ENCODE measurements around the gene SKAP2. TPM values are rescaled to one million over a fixed set of nuclear protein-coding genes. Genes with fewer than 3 reads are reported as not detected.

Gene SKAP2
- total RNA-seq, 1 experiment from 2014 or later = 30.7 TPM

- no peaks in the 10 kb centered on the region for H4K20me1 ChIP-seq (ENCODE audit: insufficient read depth)
- RAD21 ChIA-PET (ENCODE audit: low non-redundant PET in 1 of 2, low total read pairs in 2 of 2, uncharacterized antibody in 2 of 2, unreplicated experiment in 2 of 2) = no interaction called here
- no peak overlapping the region for H3K4me2 ChIP-seq (ENCODE audit: low read length)
- peaks cover 12% of the 10 kb centered on the region for H3K79me2 ChIP-seq (ENCODE audit: insufficient read depth, low read length)
- DNase-seq (ENCODE audit: low read depth, low spot score) (no peak), ATAC-seq (no peak)
- H3K4me1 ChIP-seq (ENCODE audit: control insufficient read depth in 1 of 2, insufficient read depth in 2 of 2, low read length in 2 of 2) = peaks cover 0 to 49% of the 10 kb centered on the region in 2 experiments; a peak in 3 of 4 replicates
- POLR2A ChIA-PET = interaction anchor here (0.9 kb wide), 1 partner anchor 303 kb away, joined by 3 read pairs; no protein-coding TSS in a partner anchor
- no TSS peak for BruUV-seq (replicated peaks)
- intact Hi-C loops (cut with micrococcal nuclease) = loop anchor here (5.0 kb wide), 1 partner anchor 188 kb away; no protein-coding TSS in a partner anchor
- H3K9me3 ChIP-seq (ENCODE audit: control insufficient read depth in 1 of 2, insufficient read depth in 1 of 2, low read depth in 1 of 2, low read length in 2 of 2) = no peaks in the 10 kb centered on the region
- no peak overlapping the region for H3K9ac ChIP-seq (ENCODE audit: low read length)
- no peaks in the 10 kb centered on the region for H3K27me3 ChIP-seq (ENCODE audit: insufficient read depth, low read length)
- H2AFZ ChIP-seq (ENCODE audit: low read depth, low read length, poor library complexity, severe bottlenecking) = no peak overlapping the region
- TF ChIP-seq REST (IDR thresholded peaks at IDR 0.05; ENCODE audit: low read depth) (no peak), SIN3A (IDR thresholded peaks at IDR 0.05; ENCODE audit: low read depth) (no peak), CEBPB (IDR thresholded peaks at IDR 0.05; ENCODE audit: low read depth) (no peak), ZBTB33 (IDR thresholded peaks at IDR 0.05; ENCODE audit: extremely low read depth, insufficient replicate concordance, low read length) (no peak), MAX (IDR thresholded peaks at IDR 0.05) (no peak), RAD21 (IDR thresholded peaks at IDR 0.05; ENCODE audit: low read depth) (no peak), FOSL1 (IDR thresholded peaks at IDR 0.05; ENCODE audit: low read depth) (no peak), YY1 (IDR thresholded peaks at IDR 0.05; ENCODE audit: extremely low read depth, insufficient replicate concordance, low read depth, low read length) (no peak), ELF1 (IDR thresholded peaks at IDR 0.05; ENCODE audit: borderline replicate concordance, low read depth) (no peak), ATF3 (IDR thresholded peaks at IDR 0.05) (no peak), CTCF (IDR thresholded peaks at IDR 0.05 in 2 of 3, conservative IDR thresholded peaks at IDR 0.05 in 1 of 3; ENCODE audit: borderline replicate concordance in 1 of 3, insufficient read depth in 1 of 3, low read depth in 2 of 3, low read length in 2 of 3) (no peak), EZH2 (IDR thresholded peaks at IDR 0.05) (no peak), ZFX (IDR thresholded peaks at IDR 0.05) (no peak), EGR1 (IDR thresholded peaks at IDR 0.05; ENCODE audit: low read depth) (no peak), POLR2AphosphoS5 (IDR thresholded peaks at IDR 0.05; ENCODE audit: low read depth, low read length) (no peak), SRF (IDR thresholded peaks at IDR 0.05; ENCODE audit: low read depth) (no peak), TCF7L2 (IDR thresholded peaks at IDR 0.05; ENCODE audit: borderline replicate concordance, extremely low read depth, insufficient read depth, insufficient read length) (no peak), EZH2phosphoT487 (IDR thresholded peaks at IDR 0.05; ENCODE audit: borderline replicate concordance) (no peak)
- CTCF ChIA-PET = no interaction called here
- H3K4me3 ChIP-seq (replicated peaks in 1 of 2; ENCODE audit: low read depth in 1 of 2, low read length in 2 of 2) = no peak overlapping the region
- H3K9me2 ChIP-seq (ENCODE audit: insufficient read depth) = no peaks in the 10 kb centered on the region
- H3K27ac ChIP-seq (ENCODE audit: low read depth, low read length) = no peak overlapping the region
- H3K36me3 ChIP-seq (ENCODE audit: control insufficient read depth in 1 of 2, insufficient read depth in 2 of 2, low read length in 2 of 2) = no peaks in the 10 kb centered on the region
Observed at GRCh38 chr7:26859720-26860119, 4.7 kb downstream of the SKAP2 start.
